HFF-Myc (cell line): ENCODE measurements around the gene CORO2B.

Experiments
- DNase-seq: peaks from one replicate; pipeline ENCODE4 v3.0.0-alpha.2; 2011; ENCODE audit warnings: low read depth; ENCODE audit errors: extremely low read depth
- H3K4me3 ChIP-seq: replicated peaks from 2 replicates; pipeline ENCODE4 v1.5.1; 2011; ENCODE audit warnings: low read depth, mild to moderate bottlenecking, control low read depth, low read length
- CTCF ChIP-seq: IDR thresholded peaks from 2 replicates; pipeline ENCODE4 v1.5.1; 2012; ENCODE audit warnings: mild to moderate bottlenecking, low read depth, low read length, control low read depth; ENCODE audit errors: missing control alignments

The CORO2B gene

DNA sequence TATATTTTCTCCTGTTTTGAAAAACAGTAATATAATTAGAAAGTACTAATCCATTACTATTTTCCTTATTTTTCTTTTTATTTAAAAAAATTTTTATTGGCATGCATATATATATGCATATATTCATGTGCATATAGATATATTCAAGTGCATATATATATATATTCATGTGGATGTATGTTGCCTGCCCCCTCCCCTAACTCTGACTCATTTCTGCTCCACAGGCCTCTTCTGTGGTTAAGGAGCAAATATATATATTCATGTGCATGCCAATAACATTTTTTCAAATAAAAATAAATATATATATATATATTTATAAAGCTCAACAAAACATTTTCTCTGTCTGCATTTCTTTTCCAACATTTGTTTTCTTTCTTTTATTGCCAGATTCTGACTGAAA, 13.6 kb upstream of the CORO2B start:
- DNase-seq = no peak
- no peak for TF ChIP-seq CTCF
- no peak overlapping the region for H3K4me3 ChIP-seq

DNA sequence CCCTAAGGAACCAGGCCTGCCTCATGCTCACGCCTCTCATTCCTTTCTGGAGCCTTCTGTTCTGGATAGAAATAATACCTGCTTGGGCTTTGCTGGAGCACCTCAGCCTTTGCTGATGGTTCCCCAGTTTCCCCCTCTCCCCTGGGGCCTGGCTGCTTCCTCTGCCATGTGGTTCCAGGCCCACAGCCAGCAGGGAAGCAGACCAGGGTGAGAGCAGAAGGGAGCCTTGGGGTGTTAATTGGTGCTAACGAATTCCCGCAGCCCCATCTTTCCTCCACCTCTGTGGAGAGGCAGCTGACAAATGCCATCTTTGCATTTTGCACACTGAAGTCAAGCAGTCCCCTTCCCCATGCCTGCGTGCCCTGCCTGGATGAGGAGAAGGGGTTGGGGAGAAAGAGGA, 13.1 kb upstream of the CORO2B start:
- no peak overlapping the region for H3K4me3 ChIP-seq
- DNase-seq = no peak
- TF ChIP-seq CTCF = no peak

DNA sequence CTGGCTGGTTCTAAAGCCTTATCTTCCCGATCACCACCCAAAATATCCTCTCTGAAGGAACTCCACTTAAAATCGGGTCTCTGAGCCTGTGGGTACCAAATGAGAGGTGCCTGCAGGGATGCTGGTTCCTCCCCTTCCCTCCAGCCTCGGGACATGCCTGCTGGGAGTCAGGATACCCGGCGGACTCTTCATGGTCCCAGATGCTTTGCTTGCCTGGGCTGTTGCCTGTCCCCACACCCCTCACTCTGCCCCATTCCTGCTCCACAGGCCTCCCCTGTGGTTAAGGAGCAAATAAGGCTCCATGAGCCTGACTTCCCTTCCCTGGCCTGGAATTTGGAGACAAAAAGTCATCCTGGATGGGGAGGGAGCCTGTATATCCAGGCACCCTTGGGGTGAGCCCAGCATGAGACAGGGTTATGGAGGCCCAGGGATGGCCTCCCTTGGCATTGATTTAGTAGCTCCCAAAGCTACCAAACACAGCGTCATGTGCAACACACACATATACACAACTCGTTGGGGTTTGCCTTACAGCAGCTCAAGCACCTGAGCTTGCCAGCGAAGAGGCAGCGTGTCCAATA, 12.3 kb upstream of the CORO2B start:
- H3K4me3 ChIP-seq = no peak overlapping the region
- no peak for DNase-seq
- TF ChIP-seq CTCF = no peak

GRCh38 chr15:68567345-68567744, 11.4 kb upstream of the CORO2B start:
- no peak for DNase-seq
- TF ChIP-seq CTCF = no peak
- H3K4me3 ChIP-seq = no peak overlapping the region

- TF ChIP-seq CTCF = no peak
- no peak for DNase-seq
- no peak overlapping the region for H3K4me3 ChIP-seq
Measured at GRCh38 chr15:68570974-68571373, 7.8 kb upstream of the CORO2B start.

GRCh38 chr15:68571582-68571981, 7.2 kb upstream of the CORO2B start:
- no peak for DNase-seq
- no peak overlapping the region for H3K4me3 ChIP-seq
- no peak for TF ChIP-seq CTCF

- no peak for TF ChIP-seq CTCF
- no peak for DNase-seq
- no peak overlapping the region for H3K4me3 ChIP-seq
Measured at GRCh38 chr15:68572309-68572708, 6.5 kb upstream of the CORO2B start.
